Measurements from ENCODE around the gene ZBTB16.

Gene ZBTB16

DNA sequence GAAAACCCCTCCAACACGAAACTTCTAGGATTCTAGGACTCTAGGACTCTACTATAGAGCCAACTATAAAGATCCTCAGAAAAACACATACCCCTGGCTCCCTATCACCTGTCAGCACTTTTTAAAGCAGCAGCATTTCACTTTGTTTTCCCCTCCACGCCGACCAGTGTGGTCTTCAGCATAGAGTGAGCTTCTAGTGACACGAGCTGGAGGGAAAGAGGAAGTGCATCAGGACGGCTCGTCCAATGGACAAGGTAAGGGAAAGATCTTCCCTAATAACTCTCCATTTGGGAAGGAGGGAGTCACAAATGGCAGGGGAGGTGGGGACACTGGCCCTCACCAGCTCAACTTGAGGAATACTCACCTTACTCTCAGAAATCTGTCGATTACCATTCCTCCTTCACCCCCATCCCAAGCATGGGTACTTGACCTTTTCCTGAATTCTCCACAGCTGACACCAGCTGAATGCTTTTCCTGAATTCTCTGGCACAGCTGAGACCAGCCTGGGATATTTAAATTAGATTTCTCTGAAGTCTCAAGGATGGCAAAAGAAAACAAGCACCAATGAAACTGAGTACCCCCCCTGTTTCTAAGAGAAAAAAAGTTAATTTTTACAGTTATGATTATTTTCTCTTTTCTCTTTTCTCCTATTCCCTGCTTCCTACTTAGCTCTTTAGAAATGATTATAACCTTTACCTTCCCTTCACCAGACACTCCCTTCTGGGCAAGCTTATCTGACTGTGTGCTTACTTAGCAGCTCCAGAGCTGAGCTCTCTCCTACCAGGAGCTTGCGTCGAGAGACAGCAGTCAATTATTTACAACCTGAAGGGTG, 203.4 kb downstream of the ZBTB16 start (continued):
- TF ChIP-seq AEBP2 (tag by site-specific recombination; IDR thresholded peaks at IDR 0.05; ENCODE audit: borderline replicate concordance) (no peak), KLF8 (tag by site-specific recombination; IDR thresholded peaks at IDR 0.05) (no peak), ZNF660 (tag by site-specific recombination; IDR thresholded peaks at IDR 0.05) (no peak), HIC1 (tag by site-specific recombination; IDR thresholded peaks at IDR 0.05) (no peak), ZNF391 (tag by site-specific recombination; IDR thresholded peaks at IDR 0.05; ENCODE audit: borderline replicate concordance, low read depth) (no peak), MEIS1 (CRISPR knock-in tag; IDR thresholded peaks at IDR 0.05; ENCODE audit: borderline replicate concordance) (no peak), MYNN (tag by site-specific recombination; IDR thresholded peaks at IDR 0.05; ENCODE audit: borderline replicate concordance) (no peak), ZNF311 (tag by site-specific recombination; IDR thresholded peaks at IDR 0.05; ENCODE audit: borderline replicate concordance) (no peak), YY2 (tag by site-specific recombination; IDR thresholded peaks at IDR 0.05) (no peak), ZNF423 (tag by site-specific recombination; IDR thresholded peaks at IDR 0.05) (no peak), PRDM4 (tag by site-specific recombination; IDR thresholded peaks at IDR 0.05) (no peak), ZNF555 (tag by site-specific recombination; conservative IDR thresholded peaks at IDR 0.05) (no peak), ZNF23 (tag by site-specific recombination; IDR thresholded peaks at IDR 0.05; ENCODE audit: borderline replicate concordance) (no peak), ZNF335 (tag by site-specific recombination; conservative IDR thresholded peaks at IDR 0.05) (0 out of 2 replicates have a peak, but pooled peaks have one; percentile 39), ZNF623 (tag by site-specific recombination; IDR thresholded peaks at IDR 0.05) (no peak), ZNF549 (tag by site-specific recombination; IDR thresholded peaks at IDR 0.05) (no peak), CTCF (tag by site-specific recombination; IDR thresholded peaks at IDR 0.05) (peak; percentile 73), ZNF701 (tag by site-specific recombination; IDR thresholded peaks at IDR 0.05) (no peak)
- TF ChIP-seq, protein P1, sequence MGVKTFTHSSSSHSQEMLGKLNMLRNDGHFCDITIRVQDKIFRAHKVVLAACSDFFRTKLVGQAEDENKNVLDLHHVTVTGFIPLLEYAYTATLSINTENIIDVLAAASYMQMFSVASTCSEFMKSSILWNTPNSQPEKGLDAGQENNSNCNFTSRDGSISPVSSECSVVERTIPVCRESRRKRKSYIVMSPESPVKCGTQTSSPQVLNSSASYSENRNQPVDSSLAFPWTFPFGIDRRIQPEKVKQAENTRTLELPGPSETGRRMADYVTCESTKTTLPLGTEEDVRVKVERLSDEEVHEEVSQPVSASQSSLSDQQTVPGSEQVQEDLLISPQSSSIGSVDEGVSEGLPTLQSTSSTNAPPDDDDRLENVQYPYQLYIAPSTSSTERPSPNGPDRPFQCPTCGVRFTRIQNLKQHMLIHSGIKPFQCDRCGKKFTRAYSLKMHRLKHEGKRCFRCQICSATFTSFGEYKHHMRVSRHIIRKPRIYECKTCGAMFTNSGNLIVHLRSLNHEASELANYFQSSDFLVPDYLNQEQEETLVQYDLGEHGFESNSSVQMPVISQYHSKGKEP (tag by site-specific recombination; IDR thresholded peaks at IDR 0.05) = no peak

Measured in HEK293 (cell line).